A549 (cell line): Measurements from ENCODE around the gene OIP5. TPM values are rescaled to one million over a fixed set of nuclear protein-coding genes. Genes with fewer than 3 reads are reported as not detected.
A peak's percentile ranks its signal among the peaks of the same experiment; 100 is the strongest.

Experiments
- ATAC-seq, 2 experiments: fragments of 200-7000 bp in 1 of 2; fragments of >200 bp in 1 of 2; cut with Nextera tagmentation in 1 of 2; cut with Tn5 transposase in 1 of 2; 3 replicates each; pipeline versions ENCODE4 v1.8.0 to v1.9.1; 2018 to 2020; ENCODE audit warnings: mild to moderate bottlenecking in 1 of 2, moderate library complexity in 1 of 2
- CTCF ChIA-PET: fragments of 300-600 bp; sonication (Branson Sonifier 250); formaldehyde crosslinking; extraction: SDS; loops from one replicate; lab custom pipeline; 2021; ENCODE audit warnings: antibody characterized with exemption, inconsistent platforms; lab: Yijun Ruan, JAX
- POLR2A ChIA-PET: fragments of 350-600 bp; formaldehyde crosslinking; extraction: SDS; loops from one replicate; lab custom pipeline; 2021; ENCODE audit warnings: antibody characterized with exemption, inconsistent platforms; lab: Yijun Ruan, JAX
- DNase-seq, 2 experiments: peaks; one replicate each; pipeline versions ENCODE4 v3.0.0 to v3.0.0-alpha.2; 2011 to 2016; ENCODE audit warnings: low read depth in 1 of 2, low spot score in 1 of 2
- FAIRE-seq: peaks from 2 replicates; lab custom pipeline; 2011; peaks lifted over from hg19 to GRCh38; lab: Jason Lieb, UNC
- H3K27ac ChIP-seq, 2 experiments: fragments of >200 bp; sonication (Bioruptor Twin); formaldehyde crosslinking; 3 replicates each; pipeline ENCODE4 v1.5.1; 2016 to 2017
- H3K4me1 ChIP-seq: fragments of >200 bp; sonication (Bioruptor Twin); formaldehyde crosslinking; 3 replicates; pipeline ENCODE4 v1.6.1; 2016
- H3K4me2 ChIP-seq: fragments of >200 bp; sonication (Bioruptor Twin); formaldehyde crosslinking; 3 replicates; pipeline ENCODE4 v1.6.1; 2016
- H3K4me3 ChIP-seq: fragments of >200 bp; sonication (Bioruptor Twin); formaldehyde crosslinking; 3 replicates; pipeline ENCODE4 v1.5.1; 2016
- H3K9me3 ChIP-seq: fragments of >200 bp; sonication (Bioruptor Twin); formaldehyde crosslinking; 3 replicates; pipeline ENCODE4 v1.6.1; 2016
- BCL3 ChIP-seq: fragments of >200 bp; sonication (Bioruptor Twin); formaldehyde crosslinking; IDR thresholded peaks from 3 replicates; pipeline ENCODE4 v1.6.1; 2016
- CBX2 ChIP-seq: fragments of 200-600 bp; sonication (generic); IDR thresholded peaks from 2 replicates; pipeline ENCODE4 v1.6.1; 2016; ENCODE audit warnings: low read depth, mild to moderate bottlenecking, borderline replicate concordance
- CBX8 ChIP-seq: fragments of 200-600 bp; sonication (generic); IDR thresholded peaks from 2 replicates; pipeline ENCODE4 v1.6.1; 2016
- CEBPB ChIP-seq, 2 experiments: fragments of >200 bp in 1 of 2; sonication (Bioruptor Twin) in 1 of 2; formaldehyde crosslinking in 1 of 2; IDR thresholded peaks; 2 replicates each; pipeline ENCODE4 v1.6.1; 2012 to 2016
- CHD2 ChIP-seq: fragments of 150-350 bp; IDR thresholded peaks from 2 replicates; pipeline ENCODE4 v1.6.1; 2014; ENCODE audit warnings: low read length; ENCODE audit not compliant: partially characterized antibody
- CHD4 ChIP-seq: fragments of 200-600 bp; sonication (generic); IDR thresholded peaks from 2 replicates; pipeline ENCODE4 v1.6.1; 2016; ENCODE audit warnings: antibody characterized with exemption, mild to moderate bottlenecking, borderline replicate concordance
- E2F6 ChIP-seq: IDR thresholded peaks from 2 replicates; pipeline ENCODE4 v1.6.1; 2012; ENCODE audit warnings: low read depth, borderline replicate concordance
- EP300 ChIP-seq, 2 experiments: fragments of >200 bp; sonication (Bioruptor Twin); formaldehyde crosslinking; IDR thresholded peaks; 2 replicates in 1 of 2; 3 replicates in 1 of 2; pipeline ENCODE4 v1.6.1; 2016 to 2017
- FOSB ChIP-seq: fragments of 250-450 bp; sonication (Bioruptor Pico); IDR thresholded peaks from 2 replicates; pipeline ENCODE4 v1.5.0; 2020; ENCODE audit warnings: mild to moderate bottlenecking, moderate library complexity
- FOXS1 ChIP-seq: fragments of 250-450 bp; sonication (Bioruptor Pico); IDR thresholded peaks from 2 replicates; pipeline ENCODE4 v1.5.0; 2020; ENCODE audit warnings: mild to moderate bottlenecking, moderate library complexity
- HEYL ChIP-seq: fragments of 250-450 bp; sonication (Bioruptor Pico); IDR thresholded peaks from 2 replicates; pipeline ENCODE4 v1.8.0; 2021; ENCODE audit warnings: mild to moderate bottlenecking, moderate library complexity
- HOXB13 ChIP-seq: fragments of 250-450 bp; sonication (Bioruptor Pico); IDR thresholded peaks from 2 replicates; pipeline ENCODE4 v1.5.0; 2020; ENCODE audit warnings: low read depth, mild to moderate bottlenecking, moderate library complexity
- HOXB5 ChIP-seq: fragments of 250-450 bp; sonication (Bioruptor Pico); IDR thresholded peaks from 2 replicates; pipeline ENCODE4 v1.5.0; 2020; ENCODE audit warnings: mild to moderate bottlenecking, moderate library complexity
- JUN ChIP-seq, 2 experiments: fragments of >200 bp; sonication (Bioruptor Twin); formaldehyde crosslinking; IDR thresholded peaks; 2 replicates in 1 of 2; 3 replicates in 1 of 2; pipeline ENCODE4 v1.6.1; 2016 to 2017
- KDM5A ChIP-seq: fragments of 200-600 bp; sonication (generic); IDR thresholded peaks from 2 replicates; pipeline ENCODE4 v1.6.1; 2016; ENCODE audit warnings: antibody characterized with exemption, mild to moderate bottlenecking
- MAFK ChIP-seq: fragments of 450-650 bp; IDR thresholded peaks from 2 replicates; pipeline ENCODE4 v1.6.1; 2014; ENCODE audit not compliant: partially characterized antibody
- MYC ChIP-seq: IDR thresholded peaks from 2 replicates; pipeline ENCODE4 v1.6.1; 2012; ENCODE audit warnings: mild to moderate bottlenecking, inconsistent platforms, low read length, improper control_type of control experiment, borderline replicate concordance
- NFE2L2 ChIP-seq: fragments of 150-350 bp; conservative IDR thresholded peaks from 2 replicates; pipeline ENCODE4 v1.6.1; 2014; ENCODE audit warnings: low read length
- NR3C1 ChIP-seq: fragments of >200 bp; sonication (Bioruptor Twin); formaldehyde crosslinking; IDR thresholded peaks from 3 replicates; pipeline ENCODE4 v1.6.1; 2017
- PHF8 ChIP-seq: fragments of 200-600 bp; sonication (generic); IDR thresholded peaks from 2 replicates; pipeline ENCODE4 v1.6.1; 2016; ENCODE audit warnings: low read depth, mild to moderate bottlenecking, antibody characterized with exemption, moderate library complexity, borderline replicate concordance
- POLR2A ChIP-seq: IDR thresholded peaks from 2 replicates; pipeline ENCODE4 v1.6.1; 2012; ENCODE audit warnings: mild to moderate bottlenecking, low read length
- POLR2AphosphoS2 ChIP-seq: conservative IDR thresholded peaks from 2 replicates; pipeline ENCODE4 v1.6.1; 2012; ENCODE audit warnings: low read length, improper control_type of control experiment, inconsistent platforms
- RAD21 ChIP-seq, 2 experiments: fragments of >200 bp in 1 of 2; sonication (Bioruptor Twin) in 1 of 2; formaldehyde crosslinking in 1 of 2; IDR thresholded peaks in 1 of 2; conservative IDR thresholded peaks in 1 of 2; 2 replicates in 1 of 2; 3 replicates in 1 of 2; pipeline ENCODE4 v1.6.1; 2012 to 2018; ENCODE audit warnings: inconsistent platforms in 1 of 2
- RARB ChIP-seq: fragments of 250-450 bp; sonication (Bioruptor Pico); IDR thresholded peaks from 2 replicates; pipeline ENCODE4 v1.8.0; 2021; ENCODE audit warnings: mild to moderate bottlenecking, moderate library complexity
- RFX5 ChIP-seq: fragments of 450-650 bp; IDR thresholded peaks from 2 replicates; pipeline ENCODE4 v1.7.1; 2014; ENCODE audit warnings: antibody characterized with exemption, mild to moderate bottlenecking, moderate library complexity
- RNF2 ChIP-seq: fragments of 200-600 bp; sonication (generic); IDR thresholded peaks from 2 replicates; pipeline ENCODE4 v1.6.1; 2016; ENCODE audit warnings: low read depth, mild to moderate bottlenecking, antibody characterized with exemption, moderate library complexity, borderline replicate concordance
- TFCP2L1 ChIP-seq: fragments of 250-450 bp; sonication (Bioruptor Pico); IDR thresholded peaks from 2 replicates; pipeline ENCODE4 v1.5.0; 2021; ENCODE audit warnings: mild to moderate bottlenecking
- ZNF302 ChIP-seq: fragments of 250-450 bp; sonication (Bioruptor Pico); IDR thresholded peaks from 2 replicates; pipeline ENCODE4 v1.9.0; 2021; ENCODE audit warnings: inconsistent platforms, mild to moderate bottlenecking, moderate library complexity
- WGBS: methylation state at CpG from one replicate; pipeline ENCODE4 v1.1.6; 2017; ENCODE audit errors: missing lambda C conversion rate; 5-methylcytosine and 5-hydroxymethylcytosine counted together
- polyA minus RNA-seq: library from RNA; depleted of rRNA, polyadenylated mRNA; stranded (reverse); fragments of >200 nt; gene quantifications from 2 replicates; pipeline ENCODE4 v1.2.3, GENCODE V29; 2011; rRNA and poly(A)+ RNA removed
- polyA plus RNA-seq, 4 experiments: library from polyadenylated mRNA; depleted of rRNA in 3 of 4; stranded (reverse); fragments of >200 nt; fragmentation: RNase III in 1 of 4; extraction: RNeasy Plus Mini Kit Qiagen cat#74134 plus additional on column Dnase treatment in 1 of 4; gene quantifications; 2 replicates in 3 of 4; 3 replicates in 1 of 4; pipeline ENCODE4 v1.2.3, GENCODE V29; 2011 to 2017
- TF ChIP-seq, protein P1 (sequence below): fragments of >200 bp; sonication (Bioruptor Twin); formaldehyde crosslinking; IDR thresholded peaks from 2 replicates; pipeline ENCODE4 v1.6.1; 2016
- TF ChIP-seq, protein P2 (sequence below): fragments of 150-350 bp; IDR thresholded peaks from 2 replicates; pipeline ENCODE4 v1.6.1; 2014; ENCODE audit warnings: low read depth, mild to moderate bottlenecking, low read length
- TF ChIP-seq, protein P3 (sequence below): fragments of >200 bp; sonication (Bioruptor Twin); formaldehyde crosslinking; IDR thresholded peaks from 3 replicates; pipeline ENCODE4 v1.5.1; 2016
- TF ChIP-seq, protein P4 (sequence below): fragments of 250-450 bp; sonication (Bioruptor Pico); IDR thresholded peaks from 2 replicates; pipeline ENCODE4 v1.5.0; 2020; ENCODE audit warnings: low read depth, mild to moderate bottlenecking, moderate library complexity
- TF ChIP-seq, protein P5 (sequence below): fragments of 450-650 bp; IDR thresholded peaks from 2 replicates; pipeline ENCODE4 v1.6.1; 2014; ENCODE audit warnings: antibody characterized with exemption

OIP5 gene
- polyA plus RNA-seq (2011; rRNA removed) (21.6 and 31.4 TPM in 2 replicates), polyA plus RNA-seq (2017; fragmentation: RNase III; extraction: RNeasy Plus Mini Kit Qiagen cat#74134 plus additional on column Dnase treatment) (21.7 to 23.2 TPM (median 22.4 TPM) in 3 replicates), polyA minus RNA-seq (4.9 TPM in 2 replicates)
- 24.5 and 28.5 TPM in 2 replicates for polyA plus RNA-seq (2012; cell fraction: cytosol; rRNA removed)
- 17.5 and 21.8 TPM in 2 replicates for polyA plus RNA-seq (2012; cell fraction: nucleus; rRNA removed)

GRCh38 chr15:41332194-41333025, at the start of gene OIP5, which contains the start of gene NUSAP1:
Gene OIP5 (minus strand): TSS chr15:41332591. CDS start chr15:41332561, 30 bp downstream.
Gene NUSAP1 (plus strand): TSS chr15:41332881. CDS start chr15:41332958, 77 bp downstream.
- ATAC-seq (peak; percentile 96 to 97), FAIRE-seq (no peak), DNase-seq (peak; percentile 96 to 99)
- Histone ChIP-seq H3K4me2 (peak within 1 kb of the TSS; percentile 89), H3K27ac (peak within 1 kb of the TSS; percentile 88 to 93), H3K9me3 (no peaks in the 10 kb centered on the region), H3K4me1 (peaks cover 14% of the 10 kb centered on the region), H3K4me3 (peak within 1 kb of the TSS; percentile 90)
- ChIA-PET POLR2A (interaction anchor here (0.6 to 1.4 kb wide), 7 partner anchors 9 to 101 kb away, joined by 3 to 4 read pairs (median 3); no protein-coding TSS in a partner anchor), CTCF (interaction anchor here (0.8 to 1.5 kb wide), 14 partner anchors 10 to 391 kb away, joined by 3 to 5 read pairs (median 4); partner anchors contain the start of genes CHP1 and EXD1)
- 2% methylated on average over 48 of the region's 64 CpGs for WGBS
- TF ChIP-seq POLR2A, result peak; percentile 79
- TF ChIP-seq NR3C1, result no peak
- TF ChIP-seq CEBPB (IDR thresholded peaks at IDR 0.05), result peak in 1 of 2 experiments; percentile 77; a peak in 2 of 4 replicates
- TF ChIP-seq, protein P1, sequence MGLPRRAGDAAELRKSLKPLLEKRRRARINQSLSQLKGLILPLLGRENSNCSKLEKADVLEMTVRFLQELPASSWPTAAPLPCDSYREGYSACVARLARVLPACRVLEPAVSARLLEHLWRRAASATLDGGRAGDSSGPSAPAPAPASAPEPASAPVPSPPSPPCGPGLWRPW, result no peak
- no peak for TF ChIP-seq EP300 (IDR thresholded peaks at IDR 0.05)
- peak; percentile 51 for TF ChIP-seq MAFK
- peak in 1 of 2 experiments; percentile 59; a peak in 3 of 5 replicates for TF ChIP-seq RAD21 (conservative IDR thresholded peaks at IDR 0.05 in 1 of 2, IDR thresholded peaks at IDR 0.05 in 1 of 2)
- TF ChIP-seq KDM5A, result peak; percentile 89
- TF ChIP-seq HOXB5, result no peak
- peak in 1 of 2 experiments; percentile 45; a peak in 1 of 5 replicates for TF ChIP-seq JUN (IDR thresholded peaks at IDR 0.05)
- TF ChIP-seq RARB (CRISPR knock-in tag), result no peak
- peak; percentile 38; the same call in 1 of the 2 replicates for TF ChIP-seq PHF8
- TF ChIP-seq, protein P2, sequence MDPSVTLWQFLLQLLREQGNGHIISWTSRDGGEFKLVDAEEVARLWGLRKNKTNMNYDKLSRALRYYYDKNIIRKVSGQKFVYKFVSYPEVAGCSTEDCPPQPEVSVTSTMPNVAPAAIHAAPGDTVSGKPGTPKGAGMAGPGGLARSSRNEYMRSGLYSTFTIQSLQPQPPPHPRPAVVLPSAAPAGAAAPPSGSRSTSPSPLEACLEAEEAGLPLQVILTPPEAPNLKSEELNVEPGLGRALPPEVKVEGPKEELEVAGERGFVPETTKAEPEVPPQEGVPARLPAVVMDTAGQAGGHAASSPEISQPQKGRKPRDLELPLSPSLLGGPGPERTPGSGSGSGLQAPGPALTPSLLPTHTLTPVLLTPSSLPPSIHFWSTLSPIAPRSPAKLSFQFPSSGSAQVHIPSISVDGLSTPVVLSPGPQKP, result no peak
- TF ChIP-seq RNF2, result no peak
- TF ChIP-seq HOXB13, result no peak
- no peak for TF ChIP-seq FOSB (CRISPR knock-in tag)
- TF ChIP-seq, protein P3, sequence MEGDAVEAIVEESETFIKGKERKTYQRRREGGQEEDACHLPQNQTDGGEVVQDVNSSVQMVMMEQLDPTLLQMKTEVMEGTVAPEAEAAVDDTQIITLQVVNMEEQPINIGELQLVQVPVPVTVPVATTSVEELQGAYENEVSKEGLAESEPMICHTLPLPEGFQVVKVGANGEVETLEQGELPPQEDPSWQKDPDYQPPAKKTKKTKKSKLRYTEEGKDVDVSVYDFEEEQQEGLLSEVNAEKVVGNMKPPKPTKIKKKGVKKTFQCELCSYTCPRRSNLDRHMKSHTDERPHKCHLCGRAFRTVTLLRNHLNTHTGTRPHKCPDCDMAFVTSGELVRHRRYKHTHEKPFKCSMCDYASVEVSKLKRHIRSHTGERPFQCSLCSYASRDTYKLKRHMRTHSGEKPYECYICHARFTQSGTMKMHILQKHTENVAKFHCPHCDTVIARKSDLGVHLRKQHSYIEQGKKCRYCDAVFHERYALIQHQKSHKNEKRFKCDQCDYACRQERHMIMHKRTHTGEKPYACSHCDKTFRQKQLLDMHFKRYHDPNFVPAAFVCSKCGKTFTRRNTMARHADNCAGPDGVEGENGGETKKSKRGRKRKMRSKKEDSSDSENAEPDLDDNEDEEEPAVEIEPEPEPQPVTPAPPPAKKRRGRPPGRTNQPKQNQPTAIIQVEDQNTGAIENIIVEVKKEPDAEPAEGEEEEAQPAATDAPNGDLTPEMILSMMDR, result peak; percentile 49; the same call in 1 of the 3 replicates
- TF ChIP-seq, protein P4, sequence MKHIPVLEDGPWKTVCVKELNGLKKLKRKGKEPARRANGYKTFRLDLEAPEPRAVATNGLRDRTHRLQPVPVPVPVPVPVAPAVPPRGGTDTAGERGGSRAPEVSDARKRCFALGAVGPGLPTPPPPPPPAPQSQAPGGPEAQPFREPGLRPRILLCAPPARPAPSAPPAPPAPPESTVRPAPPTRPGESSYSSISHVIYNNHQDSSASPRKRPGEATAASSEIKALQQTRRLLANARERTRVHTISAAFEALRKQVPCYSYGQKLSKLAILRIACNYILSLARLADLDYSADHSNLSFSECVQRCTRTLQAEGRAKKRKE (CRISPR knock-in tag), result no peak
- TF ChIP-seq, protein P5, sequence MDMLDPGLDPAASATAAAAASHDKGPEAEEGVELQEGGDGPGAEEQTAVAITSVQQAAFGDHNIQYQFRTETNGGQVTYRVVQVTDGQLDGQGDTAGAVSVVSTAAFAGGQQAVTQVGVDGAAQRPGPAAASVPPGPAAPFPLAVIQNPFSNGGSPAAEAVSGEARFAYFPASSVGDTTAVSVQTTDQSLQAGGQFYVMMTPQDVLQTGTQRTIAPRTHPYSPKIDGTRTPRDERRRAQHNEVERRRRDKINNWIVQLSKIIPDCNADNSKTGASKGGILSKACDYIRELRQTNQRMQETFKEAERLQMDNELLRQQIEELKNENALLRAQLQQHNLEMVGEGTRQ, result no peak
- TF ChIP-seq HEYL (CRISPR knock-in tag), result no peak
- no peak for TF ChIP-seq FOXS1
- TF ChIP-seq NFE2L2, result no peak
- no peak; the same call in 1 of the 2 replicates for TF ChIP-seq E2F6
- no peak for TF ChIP-seq CHD4
- TF ChIP-seq BCL3, result no peak
- no peak for TF ChIP-seq ZNF302
- TF ChIP-seq POLR2AphosphoS2, result no peak
- TF ChIP-seq RFX5, result no peak
- TF ChIP-seq MYC, result no peak
- no peak for TF ChIP-seq CBX8
- no peak for TF ChIP-seq CHD2
- TF ChIP-seq CBX2, result no peak
- no peak for TF ChIP-seq TFCP2L1 (CRISPR knock-in tag)
